Thoracic aorta (tissue), 2 donors: ENCODE results near the gene ADAD2. TPM values are rescaled to one million over a fixed set of nuclear protein-coding genes. Genes with fewer than 3 reads are reported as not detected.

ENCODE experiments used
- ATAC-seq: fragments of 150-250 bp; one replicate; pipeline ENCODE4 v1.8.0; 2017; ENCODE audit warnings: low read depth; ENCODE audit not compliant: insufficient number of reproducible peaks, low FRiP score
- DNase-seq: peaks from one replicate; pipeline ENCODE4 v3.0.0-alpha.2; 2020; ENCODE audit warnings: low spot score
- H3K27ac ChIP-seq, 2 donors: fragments of 200-600 bp; sonication (generic); 1 replicate in 1 of 2; 2 replicates in 1 of 2; pipeline ENCODE4 v1.5.1; 2016; ENCODE audit warnings: mild to moderate bottlenecking in 2 of 2, moderate library complexity in 2 of 2
- H3K27me3 ChIP-seq: fragments of 200-600 bp; sonication (generic); replicated peaks from 2 replicates; pipeline ENCODE4 v1.6.0; 2016; ENCODE audit warnings: mild to moderate bottlenecking; ENCODE audit not compliant: insufficient read depth
- H3K36me3 ChIP-seq: fragments of 200-600 bp; sonication (generic); one replicate; pipeline ENCODE4 v1.5.1; 2016
- H3K4me1 ChIP-seq, 2 donors: fragments of 200-600 bp; sonication (generic); 1 replicate in 1 of 2; 2 replicates in 1 of 2; pipeline versions ENCODE4 v1.5.1 to v1.6.0; 2016; ENCODE audit warnings: low read depth in 2 of 2, mild to moderate bottlenecking in 1 of 2; ENCODE audit not compliant: control insufficient read depth in 1 of 2
- H3K4me3 ChIP-seq: fragments of 200-600 bp; sonication (generic); 2 replicates; pipeline ENCODE4 v1.5.1; 2016; ENCODE audit warnings: mild to moderate bottlenecking
- H3K9me3 ChIP-seq: fragments of 200-600 bp; sonication (generic); 2 replicates; pipeline ENCODE4 v1.5.1; 2016
- CTCF ChIP-seq: fragments of 200-600 bp; sonication (generic); IDR thresholded peaks from one replicate; pipeline ENCODE4 v1.5.1; 2019; ENCODE audit warnings: antibody characterized with exemption
- total RNA-seq, 2 donors: library from RNA; depleted of rRNA; stranded (reverse); fragments of >200 nt; gene quantifications; one replicate each; pipeline versions ENCODE4 v1.1.0 to v1.2.3, GENCODE V29; 2016

The ADAD2 gene
- total RNA-seq, 2 donors from 2014 or later: not detected

GRCh38 chr16:84176192-84177053 is 14.5 kb upstream of the ADAD2 start:
- Histone ChIP-seq H3K4me3 (no peak overlapping the region), H3K4me1 (peaks cover 20 to 34% of the 10 kb centered on the region in 2 donors), H3K36me3 (peaks cover 22% of the 10 kb centered on the region), H3K9me3 (no peaks in the 10 kb centered on the region), H3K27me3 (no peaks in the 10 kb centered on the region), H3K27ac (peak overlapping the region; percentile 80 to 91)
- no peak for ATAC-seq
- TF ChIP-seq CTCF: no peak
- DNase-seq: no peak

- Histone ChIP-seq H3K4me1 (peaks cover 20 to 34% of the 10 kb centered on the region in 2 donors), H3K4me3 (no peak overlapping the region), H3K9me3 (no peaks in the 10 kb centered on the region), H3K36me3 (peaks cover 32% of the 10 kb centered on the region), H3K27ac (peak overlapping the region; percentile 80 to 91), H3K27me3 (no peaks in the 10 kb centered on the region)
- ATAC-seq: no peak
- TF ChIP-seq CTCF: no peak
- DNase-seq: peak; percentile 21
These were observed 13.2 kb upstream of the ADAD2 start for GRCh38 chr16:84177741-84178073.

GRCh38 chr16:84178146-84178765 is 12.7 kb upstream of the ADAD2 start:
- ATAC-seq: no peak
- no peak for TF ChIP-seq CTCF
- Histone ChIP-seq H3K36me3 (peaks cover 38% of the 10 kb centered on the region), H3K27ac (peak overlapping the region; percentile 80 to 91), H3K27me3 (no peaks in the 10 kb centered on the region), H3K9me3 (no peaks in the 10 kb centered on the region), H3K4me1 (peaks cover 20 to 34% of the 10 kb centered on the region in 2 donors), H3K4me3 (no peak overlapping the region)
- no peak for DNase-seq

GRCh38 chr16:84178892-84179611 is 11.9 kb upstream of the ADAD2 start:
- Histone ChIP-seq H3K27me3 (no peaks in the 10 kb centered on the region), H3K4me1 (peaks cover 20 to 34% of the 10 kb centered on the region in 2 donors), H3K4me3 (no peak overlapping the region), H3K27ac (no peak overlapping the region), H3K9me3 (no peaks in the 10 kb centered on the region), H3K36me3 (peaks cover 42% of the 10 kb centered on the region)
- no peak for DNase-seq
- ATAC-seq: no peak
- no peak for TF ChIP-seq CTCF
